ENCODE results near the gene CORO2A.

DNA sequence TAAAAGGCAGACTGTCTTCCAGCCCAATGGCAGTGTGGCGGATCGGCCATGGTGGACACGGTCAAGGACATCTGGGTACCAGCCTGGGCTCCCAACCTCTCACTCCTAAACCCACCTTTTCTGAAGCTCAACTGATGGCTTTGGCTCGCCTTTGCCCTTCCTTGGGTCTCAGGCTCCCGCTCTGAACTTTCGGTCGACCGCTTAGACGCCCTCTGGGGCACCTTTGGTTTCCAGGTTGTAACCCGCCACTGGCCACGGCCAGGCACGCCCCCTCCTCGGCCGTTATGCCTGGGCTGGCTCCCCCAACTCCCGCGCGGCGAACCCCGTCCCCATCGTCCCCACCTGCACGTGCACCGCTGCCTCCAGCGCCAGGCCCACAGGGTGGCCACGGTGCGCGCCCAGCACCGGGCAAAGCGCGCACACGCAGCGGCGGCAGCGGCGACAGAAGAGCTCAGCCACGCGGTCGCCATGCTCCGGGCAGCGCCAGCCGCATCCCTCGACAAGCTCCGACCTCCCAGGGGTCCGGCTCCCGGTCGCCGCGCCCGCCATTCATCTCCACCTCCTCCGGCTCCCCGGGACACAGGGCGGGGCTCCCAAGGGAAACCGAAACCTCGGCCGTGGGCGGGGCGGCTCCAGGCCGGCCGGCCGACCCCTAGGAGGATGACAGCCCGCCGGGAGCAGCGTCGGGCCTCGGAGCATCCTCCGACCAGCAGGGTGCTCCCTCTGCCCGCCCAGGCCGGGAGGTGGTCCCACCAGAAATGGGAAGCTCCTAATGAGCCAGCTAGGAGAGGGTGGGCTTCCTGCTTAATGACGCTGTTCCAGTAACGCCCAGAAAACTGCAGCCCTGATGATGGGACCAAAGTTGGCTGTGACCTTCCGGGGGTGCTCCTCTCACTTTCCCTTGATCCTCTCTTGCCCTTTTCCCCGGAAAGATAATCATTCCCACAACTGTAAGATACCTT is 73.5 kb downstream of the CORO2A start, which contains the start of gene TRIM14:
- TF ChIP-seq POLR2AphosphoS5 (IDR thresholded peaks at IDR 0.05), result peak in 2 of 3 donors; percentile 17 to 45
- TF ChIP-seq POLR2A (IDR thresholded peaks at IDR 0.05), result no peak
